ENCODE data around the gene TRAPPC13.

DNA sequence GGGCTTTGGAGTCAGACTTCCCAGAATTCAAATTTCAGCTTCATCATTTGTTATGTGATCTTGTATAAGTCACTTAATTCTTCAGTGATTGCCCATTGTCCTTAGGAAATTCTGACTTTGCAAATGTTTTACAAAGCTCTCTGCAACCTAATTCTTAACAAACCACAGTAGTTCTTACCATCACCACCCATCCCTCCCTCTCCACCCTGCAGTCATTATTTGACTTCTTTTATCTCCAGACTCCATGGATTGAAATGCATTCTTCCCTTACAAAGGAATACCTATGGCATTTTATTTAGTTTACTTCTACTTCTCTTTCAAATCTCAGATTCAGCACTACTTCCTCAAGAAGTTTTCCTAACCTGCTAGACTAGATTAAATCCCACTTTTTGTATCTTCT is 23.1 kb downstream of the TRAPPC13 start:
- TF ChIP-seq POLR2A (IDR thresholded peaks at IDR 0.05), result no peak
- no peak for TF ChIP-seq POLR2AphosphoS5 (IDR thresholded peaks at IDR 0.05)
- TF ChIP-seq, protein P1, sequence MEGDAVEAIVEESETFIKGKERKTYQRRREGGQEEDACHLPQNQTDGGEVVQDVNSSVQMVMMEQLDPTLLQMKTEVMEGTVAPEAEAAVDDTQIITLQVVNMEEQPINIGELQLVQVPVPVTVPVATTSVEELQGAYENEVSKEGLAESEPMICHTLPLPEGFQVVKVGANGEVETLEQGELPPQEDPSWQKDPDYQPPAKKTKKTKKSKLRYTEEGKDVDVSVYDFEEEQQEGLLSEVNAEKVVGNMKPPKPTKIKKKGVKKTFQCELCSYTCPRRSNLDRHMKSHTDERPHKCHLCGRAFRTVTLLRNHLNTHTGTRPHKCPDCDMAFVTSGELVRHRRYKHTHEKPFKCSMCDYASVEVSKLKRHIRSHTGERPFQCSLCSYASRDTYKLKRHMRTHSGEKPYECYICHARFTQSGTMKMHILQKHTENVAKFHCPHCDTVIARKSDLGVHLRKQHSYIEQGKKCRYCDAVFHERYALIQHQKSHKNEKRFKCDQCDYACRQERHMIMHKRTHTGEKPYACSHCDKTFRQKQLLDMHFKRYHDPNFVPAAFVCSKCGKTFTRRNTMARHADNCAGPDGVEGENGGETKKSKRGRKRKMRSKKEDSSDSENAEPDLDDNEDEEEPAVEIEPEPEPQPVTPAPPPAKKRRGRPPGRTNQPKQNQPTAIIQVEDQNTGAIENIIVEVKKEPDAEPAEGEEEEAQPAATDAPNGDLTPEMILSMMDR (IDR thresholded peaks at IDR 0.05), result no peak
- TF ChIP-seq EP300 (IDR thresholded peaks at IDR 0.05), result no peak
